ENCODE results near the gene CYTH2.

The CYTH2 gene

DNA sequence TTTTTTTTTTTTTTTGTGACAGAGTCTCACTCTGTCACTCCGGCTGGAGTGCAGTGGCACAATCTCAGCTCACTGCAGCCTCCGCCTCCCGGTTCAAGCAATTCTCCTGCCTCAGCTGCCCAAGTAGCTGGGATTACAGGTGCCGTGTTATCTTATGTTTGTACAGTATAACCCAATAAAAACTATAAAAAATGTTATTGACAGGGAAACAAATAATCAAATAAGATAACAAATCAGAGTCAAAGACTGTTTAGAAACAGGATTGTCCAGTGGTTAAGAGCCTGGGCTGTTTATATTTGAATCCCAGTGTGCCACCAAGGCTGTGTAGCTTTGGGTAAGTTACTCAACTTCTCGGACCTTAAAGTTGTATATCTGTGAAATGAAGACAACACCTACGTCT is 61.6 kb downstream of the CYTH2 start:
- TF ChIP-seq EZH2phosphoT487 (IDR thresholded peaks at IDR 0.05; ENCODE audit: borderline replicate concordance, low read length) (no peak), CTCF (IDR thresholded peaks at IDR 0.05; ENCODE audit: low read depth, low read length, poor library complexity, severe bottlenecking) (no peak)
- Histone ChIP-seq H3K27me3 (ENCODE audit: control insufficient read depth, low read length) (peaks cover 2% of the 10 kb centered on the region; the same call in 1 of the 2 replicates), H3K4me3 (ENCODE audit: low read length) (no peak overlapping the region), H3K9me2 (replicated peaks; ENCODE audit: control insufficient read depth, low read length) (no peaks in the 10 kb centered on the region), H3F3A (ENCODE audit: control insufficient read depth, insufficient read depth) (no peaks in the 10 kb centered on the region), H3K9me3 (ENCODE audit: control insufficient read depth, insufficient read depth, low read length) (no peaks in the 10 kb centered on the region), H4K20me1 (ENCODE audit: control insufficient read depth, insufficient read depth, low read depth, low read length) (no peaks in the 10 kb centered on the region), H3K79me2 (ENCODE audit: control insufficient read depth, low read length) (no peaks in the 10 kb centered on the region), H3K4me2 (ENCODE audit: low read length) (no peak overlapping the region), H3K36me3 (ENCODE audit: control insufficient read depth, low read length) (no peaks in the 10 kb centered on the region), H3K27ac (ENCODE audit: low read depth, low read length) (no peak overlapping the region), H3K4me1 (ENCODE audit: control insufficient read depth, low read length) (no peaks in the 10 kb centered on the region)

Data from DOHH2 (cell line).